ENCODE results near the gene ERICH3.

GRCh38 chr1:74570797-74571492 is 102.6 kb downstream of the ERICH3 start:
- TF ChIP-seq CTCF (IDR thresholded peaks at IDR 0.05) = no peak
- no peak for TF ChIP-seq POLR2A (IDR thresholded peaks at IDR 0.05)

Data from heart left ventricle (tissue), 13 donors.